ENCODE data around the gene SLN. TPM values are rescaled to one million over a fixed set of nuclear protein-coding genes. Genes with fewer than 3 reads are reported as not detected.

Gene SLN
- not detected for total RNA-seq

DNA sequence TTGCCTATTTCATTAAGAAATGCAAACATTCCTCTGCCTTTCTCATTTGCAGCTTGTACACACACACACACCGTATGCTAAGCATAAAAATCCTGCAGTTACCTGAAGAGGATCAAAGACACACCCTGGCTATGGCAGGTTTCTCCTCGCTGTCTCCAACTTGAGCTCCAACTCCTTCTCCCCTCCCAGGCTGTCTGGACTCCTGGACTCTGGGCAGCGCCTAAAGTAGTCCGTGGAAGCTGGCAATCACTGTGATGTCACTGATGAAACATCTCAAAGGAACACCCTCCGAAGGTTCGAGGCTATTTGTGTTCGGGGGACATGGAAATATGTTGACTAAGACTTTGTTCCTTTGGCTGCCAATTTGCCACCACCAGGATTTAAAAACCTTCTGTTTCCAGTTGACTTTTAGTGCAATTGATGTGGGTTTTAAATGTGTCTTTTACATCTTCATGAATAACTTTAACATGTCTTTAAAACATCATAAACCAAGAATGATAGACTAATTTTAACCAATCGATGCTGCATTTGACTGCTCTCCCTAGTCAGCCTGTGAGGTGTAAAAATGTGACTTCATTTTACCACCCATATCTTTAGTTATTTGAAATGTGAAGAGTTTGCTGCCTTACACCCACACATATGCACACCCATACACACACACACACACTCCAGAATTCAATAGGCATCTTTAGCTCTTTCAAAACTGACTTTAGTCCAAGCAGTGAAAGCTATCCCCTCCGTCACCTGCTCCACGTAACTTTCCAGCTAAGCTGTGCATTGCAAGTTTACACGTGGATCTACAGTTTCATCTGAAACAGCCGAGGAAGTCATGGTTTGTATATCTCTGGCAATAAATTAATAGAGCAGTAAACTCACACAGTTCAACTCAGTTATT lies at the start of gene SLN:
SLN (minus strand) TSS at position 196 of the 895 bp plus-strand sequence.

Other genes starting within 250 kb of the SLN start
- 1 to 10 TPM; 4.1 to 6.3 TPM for gene ALKBH8, start 146.3 kb downstream of the SLN start, total RNA-seq
- not detected for gene ELMOD1, start 120.9 kb downstream of the SLN start, total RNA-seq
- 10 to 100 TPM in 1 of 2 donors, 1 to 10 TPM in 1; 5.2 to 12.0 TPM for gene SLC35F2, start 146.7 kb upstream of the SLN start, total RNA-seq
- gene RAB39A, start 216.4 kb upstream of the SLN start, total RNA-seq = 1 to 10 TPM in 1 of 2 donors, under 1 TPM in 1; 0.69 to 2.3 TPM